ENCODE results near the gene AFDN. TPM values are rescaled to one million over a fixed set of nuclear protein-coding genes. Genes with fewer than 3 reads are reported as not detected.

The AFDN gene
- total and polyA plus RNA-seq, 10 of the 15 experiments (the other 5 are each of a cell fraction or from before 2014, with no cell fraction given) = 5.7 to 68.2 (median 45.1) TPM

DNA sequence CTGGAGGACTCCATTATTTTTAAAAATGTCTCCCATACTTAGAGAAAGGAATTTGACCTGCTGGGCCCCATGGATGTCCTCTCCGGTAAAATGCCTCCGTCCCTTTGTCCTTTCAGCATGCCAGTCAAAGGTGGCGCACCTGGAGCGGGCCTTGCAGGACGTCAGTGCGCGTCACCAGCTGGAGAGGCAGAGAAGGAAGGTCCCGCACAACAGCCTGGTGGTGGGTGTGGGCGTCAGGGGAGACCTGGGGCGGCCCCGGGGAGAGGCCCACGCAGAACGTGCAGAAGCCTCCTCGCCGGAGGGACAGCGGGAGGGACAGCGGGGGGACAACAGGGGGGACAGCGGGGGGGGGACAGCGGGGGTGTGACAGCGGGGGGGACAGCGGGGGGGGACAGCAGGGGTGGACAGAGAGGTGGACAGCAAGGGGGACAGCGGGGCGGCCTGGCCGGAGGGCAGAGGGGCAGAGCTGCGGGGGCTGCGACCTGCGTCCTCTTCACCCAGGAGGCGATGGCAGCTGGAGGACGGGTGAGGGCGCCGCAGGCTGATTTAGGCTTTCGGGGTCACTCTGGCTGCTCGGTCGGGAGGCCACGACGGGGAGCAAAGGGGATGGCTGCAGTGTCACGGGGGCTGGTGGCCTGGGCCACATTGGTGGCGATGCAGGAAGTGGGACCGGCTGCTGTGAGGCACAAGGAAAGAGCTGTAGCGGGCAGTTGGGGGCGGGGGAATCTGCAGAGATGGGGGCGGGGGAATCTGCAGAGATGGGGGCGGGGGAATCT, 169.9 kb downstream of the AFDN start:
- Histone ChIP-seq H3K9ac (ENCODE audit: control insufficient read depth, insufficient read depth, low read length) (no peak overlapping the region), H3K4me2 (ENCODE audit: control insufficient read depth, insufficient read depth) (no peak overlapping the region), H3K4me3 (no peak overlapping the region), H3K36me3 (ENCODE audit: control insufficient read depth in 2 of 2, insufficient read depth in 2 of 2, low read length in 1 of 2) (no peaks in the 10 kb centered on the region), H4K20me1 (ENCODE audit: control insufficient read depth, insufficient read depth) (no peaks in the 10 kb centered on the region), H2AFZ (ENCODE audit: control insufficient read depth, low read depth, low read length) (no peak overlapping the region), H3K4me1 (ENCODE audit: control insufficient read depth, insufficient read depth, low read length) (no peaks in the 10 kb centered on the region), H3K27me3 (replicated peaks in 1 of 2; ENCODE audit: control insufficient read depth in 2 of 2, insufficient read depth in 2 of 2, low read length in 1 of 2) (no peaks in the 10 kb centered on the region), H3K79me2 (ENCODE audit: control insufficient read depth, insufficient read depth, low read length) (no peaks in the 10 kb centered on the region), H3K9me3 (replicated peaks; ENCODE audit: control insufficient read depth, insufficient read depth, low read length) (no peaks in the 10 kb centered on the region), H3K27ac (ENCODE audit: control insufficient read depth, insufficient read depth) (no peak overlapping the region)
- intact Hi-C loops (cut with micrococcal nuclease; ENCODE audit: unreplicated experiment) (no loop called here), in situ Hi-C loops (cut with MboI) (no loop called here)
- no peak for DNase-seq (ENCODE audit: low read depth, low spot score)
- POLR2A ChIA-PET = no interaction called here
- BruUV-seq (replicated peaks) = no TSS peak
- RAD21 ChIA-PET (ENCODE audit: unreplicated experiment) = no interaction called here
- no peak for FAIRE-seq
- CTCF ChIA-PET = no interaction called here
- TF ChIP-seq EZH2 (IDR thresholded peaks at IDR 0.05; ENCODE audit: borderline replicate concordance, control insufficient read depth, low read depth, low read length) (no peak), NR2F1 (conservative IDR thresholded peaks at IDR 0.05) (no peak)
- WGBS (ENCODE audit: insufficient coverage, insufficient replicate concordance, low lambda C conversion rate, missing lambda C conversion rate) = 59% methylated on average over 18 of the region's 43 CpGs
- ATAC-seq = no peak
- SMC1A ChIA-PET (ENCODE audit: uncharacterized antibody, unreplicated experiment) = no interaction called here

- Histone ChIP-seq H3K4me1 (ENCODE audit: control insufficient read depth, insufficient read depth, low read length) (no peaks in the 10 kb centered on the region), H2AFZ (ENCODE audit: control insufficient read depth, low read depth, low read length) (no peak within 1 kb of the TSS), H3K27me3 (replicated peaks in 1 of 2; ENCODE audit: control insufficient read depth in 2 of 2, insufficient read depth in 2 of 2, low read length in 1 of 2) (no peaks in the 10 kb centered on the region), H3K36me3 (ENCODE audit: control insufficient read depth in 2 of 2, insufficient read depth in 2 of 2, low read length in 1 of 2) (no peaks in the 10 kb centered on the region), H3K9ac (ENCODE audit: control insufficient read depth, insufficient read depth, low read length) (no peak within 1 kb of the TSS), H3K4me3 (no peak within 1 kb of the TSS), H4K20me1 (ENCODE audit: control insufficient read depth, insufficient read depth) (no peaks in the 10 kb centered on the region), H3K79me2 (ENCODE audit: control insufficient read depth, insufficient read depth, low read length) (no peaks in the 10 kb centered on the region), H3K9me3 (replicated peaks; ENCODE audit: control insufficient read depth, insufficient read depth, low read length) (no peaks in the 10 kb centered on the region), H3K27ac (ENCODE audit: control insufficient read depth, insufficient read depth) (no peak within 1 kb of the TSS), H3K4me2 (ENCODE audit: control insufficient read depth, insufficient read depth) (no peak within 1 kb of the TSS)
- ChIA-PET SMC1A (ENCODE audit: uncharacterized antibody, unreplicated experiment) (no interaction called here), CTCF (no interaction called here), RAD21 (ENCODE audit: unreplicated experiment) (no interaction called here), POLR2A (no interaction called here)
- DNase-seq (ENCODE audit: low read depth, low spot score) (no peak), ATAC-seq (no peak), FAIRE-seq (no peak)
- WGBS (ENCODE audit: insufficient coverage, insufficient replicate concordance, low lambda C conversion rate, missing lambda C conversion rate) = 75% methylated on average over 9 of the region's 9 CpGs
- intact Hi-C loops (cut with micrococcal nuclease; ENCODE audit: unreplicated experiment) = no loop called here
- in situ Hi-C loops (cut with MboI) = no loop called here
- no TSS peak for BruUV-seq (replicated peaks)
- TF ChIP-seq YBX1 (IDR thresholded peaks at IDR 0.05) (no peak), LARP7 (IDR thresholded peaks at IDR 0.05) (no peak), FOXM1 (IDR thresholded peaks at IDR 0.05; ENCODE audit: low read depth, low read length) (no peak), KAT2A (conservative IDR thresholded peaks at IDR 0.05; ENCODE audit: control insufficient read depth, low read depth, low read length) (no peak), USF1 (IDR thresholded peaks at IDR 0.05; ENCODE audit: borderline replicate concordance, extremely low read length, insufficient read depth, low read depth, low read length) (no peak), ZBTB11 (CRISPR knock-in tag; IDR thresholded peaks at IDR 0.05) (no peak), NR2C2 (IDR thresholded peaks at IDR 0.05; ENCODE audit: borderline replicate concordance, control insufficient read depth, insufficient read length, low read depth) (no peak)
- TF ChIP-seq, protein P1, sequence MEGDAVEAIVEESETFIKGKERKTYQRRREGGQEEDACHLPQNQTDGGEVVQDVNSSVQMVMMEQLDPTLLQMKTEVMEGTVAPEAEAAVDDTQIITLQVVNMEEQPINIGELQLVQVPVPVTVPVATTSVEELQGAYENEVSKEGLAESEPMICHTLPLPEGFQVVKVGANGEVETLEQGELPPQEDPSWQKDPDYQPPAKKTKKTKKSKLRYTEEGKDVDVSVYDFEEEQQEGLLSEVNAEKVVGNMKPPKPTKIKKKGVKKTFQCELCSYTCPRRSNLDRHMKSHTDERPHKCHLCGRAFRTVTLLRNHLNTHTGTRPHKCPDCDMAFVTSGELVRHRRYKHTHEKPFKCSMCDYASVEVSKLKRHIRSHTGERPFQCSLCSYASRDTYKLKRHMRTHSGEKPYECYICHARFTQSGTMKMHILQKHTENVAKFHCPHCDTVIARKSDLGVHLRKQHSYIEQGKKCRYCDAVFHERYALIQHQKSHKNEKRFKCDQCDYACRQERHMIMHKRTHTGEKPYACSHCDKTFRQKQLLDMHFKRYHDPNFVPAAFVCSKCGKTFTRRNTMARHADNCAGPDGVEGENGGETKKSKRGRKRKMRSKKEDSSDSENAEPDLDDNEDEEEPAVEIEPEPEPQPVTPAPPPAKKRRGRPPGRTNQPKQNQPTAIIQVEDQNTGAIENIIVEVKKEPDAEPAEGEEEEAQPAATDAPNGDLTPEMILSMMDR (IDR thresholded peaks at IDR 0.05 in 2 of 3, conservative IDR thresholded peaks at IDR 0.05 in 1 of 3; ENCODE audit: control insufficient read depth in 2 of 3, extremely low read depth in 1 of 3, insufficient read depth in 1 of 3, low read depth in 3 of 3, low read length in 3 of 3) = no peak
These were observed 170.9 kb downstream of the AFDN start, which contains the start of gene KIF25 for GRCh38 chr6:167997642-167998041. TSS of gene KIF25 (plus strand) at chr6:167997671. CDS start at chr6:168029586, 31,915 bp downstream.

Data from GM12878 (cell line).